Fibroblast of pulmonary artery (primary cell): ENCODE results near the gene MAT2A.
A peak's percentile ranks its signal among the peaks of the same experiment; 100 is the strongest.

Source experiments
- DNase-seq: peaks from one replicate; pipeline ENCODE4 v3.0.0-alpha.2; 2010; ENCODE audit warnings: low read depth
- H3K4me3 ChIP-seq: replicated peaks from 2 replicates; pipeline ENCODE4 v1.5.1; 2011; ENCODE audit warnings: low read depth, mild to moderate bottlenecking, control low read depth, low read length, moderate library complexity
- CTCF ChIP-seq: IDR thresholded peaks from 2 replicates; pipeline ENCODE4 v1.5.1; 2011; ENCODE audit warnings: mild to moderate bottlenecking, control low read depth, low read length, inconsistent platforms; ENCODE audit errors: missing control alignments

The MAT2A gene

GRCh38 chr2:85548608-85548900, 9.6 kb downstream of the MAT2A start:
- no peak overlapping the region for H3K4me3 ChIP-seq
- DNase-seq = no peak
- no peak for TF ChIP-seq CTCF

- no peak overlapping the region for H3K4me3 ChIP-seq
- no peak for TF ChIP-seq CTCF
- no peak for DNase-seq
Observed at GRCh38 chr2:85549095-85549494, 10.1 kb downstream of the MAT2A start.

- DNase-seq = peak; percentile 94
- TF ChIP-seq CTCF = no peak
- no peak overlapping the region for H3K4me3 ChIP-seq
Observed at GRCh38 chr2:85549826-85550225, 10.9 kb downstream of the MAT2A start.

- no peak for TF ChIP-seq CTCF
- no peak overlapping the region for H3K4me3 ChIP-seq
- no peak for DNase-seq
Observed at GRCh38 chr2:85550486-85550885, 11.5 kb downstream of the MAT2A start.

GRCh38 chr2:85551698-85552678, 13.0 kb downstream of the MAT2A start:
- DNase-seq = peak; percentile 85
- H3K4me3 ChIP-seq = no peak overlapping the region
- TF ChIP-seq CTCF = peak; percentile 96

GRCh38 chr2:85553184-85553583, 14.2 kb downstream of the MAT2A start:
- TF ChIP-seq CTCF = no peak
- H3K4me3 ChIP-seq = no peak overlapping the region
- DNase-seq = no peak
